ENCODE data around the gene SCFD1. TPM values are rescaled to one million over a fixed set of nuclear protein-coding genes. Genes with fewer than 3 reads are reported as not detected.
A peak's percentile ranks its signal among the peaks of the same experiment; 100 is the strongest.
"Not testable (repeated sequence)": the region's sequence is repeated elsewhere in the genome, so short reads cannot be mapped to it uniquely, and the experiment has no call there.

The SCFD1 gene
- total RNA-seq, 1 donor from 2014 or later, result 74.2 TPM

DNA sequence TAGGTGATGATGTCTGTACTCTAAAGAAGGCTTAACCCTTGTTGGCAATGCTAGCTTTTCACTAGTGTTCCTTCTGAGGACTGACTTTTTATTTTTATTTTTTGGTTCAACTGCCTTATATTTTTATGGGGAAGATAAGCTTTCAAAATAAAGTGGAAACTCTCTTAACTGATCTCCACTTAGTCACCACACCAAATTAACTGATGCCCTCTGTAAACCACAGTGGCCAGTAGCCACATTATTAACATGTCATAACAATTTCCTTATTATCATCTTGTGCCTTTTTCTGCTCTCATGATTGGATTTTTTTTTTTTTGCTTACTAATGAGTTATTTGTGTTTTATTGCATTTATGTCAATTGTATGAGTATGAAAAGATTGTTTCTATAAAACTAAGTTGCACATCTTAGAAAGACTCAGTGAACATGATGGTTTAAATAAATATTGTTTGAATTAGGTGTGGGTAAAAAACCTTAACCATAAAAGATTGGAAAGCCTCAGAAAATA is 56.9 kb downstream of the SCFD1 start:
- DNase-seq, result no peak

- DNase-seq, result no peak
Measured at GRCh38 chr14:30680036-30680435, 57.9 kb downstream of the SCFD1 start.

GRCh38 chr14:30680776-30681175 is 58.7 kb downstream of the SCFD1 start:
- not testable (repeated sequence) for DNase-seq

GRCh38 chr14:30681752-30682355 is 59.7 kb downstream of the SCFD1 start:
- peak; percentile 32 for DNase-seq

- DNase-seq, result peak; percentile 45
Measured at GRCh38 chr14:30690487-30691355, 68.6 kb downstream of the SCFD1 start.

DNA sequence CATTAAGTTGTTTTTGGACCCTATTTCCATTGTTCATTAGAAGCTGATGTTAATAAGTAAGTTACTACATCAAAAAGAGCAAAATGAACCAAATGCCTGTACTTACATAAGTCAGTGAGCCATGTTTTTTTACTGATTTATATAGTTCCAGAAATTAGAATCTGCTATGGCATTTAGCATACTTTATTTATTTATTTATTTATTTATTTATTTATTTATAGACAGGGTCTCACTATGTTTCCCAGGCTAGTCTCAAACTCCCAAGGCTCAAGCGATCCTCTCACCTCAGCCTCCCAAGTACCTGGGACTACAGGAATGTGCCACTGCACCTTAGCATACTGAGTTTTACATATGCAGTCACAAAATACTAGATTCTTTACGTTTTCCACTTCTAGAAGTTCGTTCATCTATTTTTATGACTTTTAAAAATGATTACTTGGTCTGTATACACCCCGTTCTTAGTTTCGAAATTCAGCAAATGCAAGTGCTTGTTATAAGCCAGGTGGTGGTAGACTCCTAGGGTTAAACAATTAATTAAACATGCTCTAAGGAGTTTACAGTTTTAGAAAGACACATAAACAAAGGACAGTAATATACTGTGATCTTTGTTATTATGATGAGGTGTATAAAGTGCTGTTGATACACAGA is 69.8 kb downstream of the SCFD1 start:
- DNase-seq, result no peak

GRCh38 chr14:30692669-30693068 is 70.5 kb downstream of the SCFD1 start:
- DNase-seq, result no peak

DNA sequence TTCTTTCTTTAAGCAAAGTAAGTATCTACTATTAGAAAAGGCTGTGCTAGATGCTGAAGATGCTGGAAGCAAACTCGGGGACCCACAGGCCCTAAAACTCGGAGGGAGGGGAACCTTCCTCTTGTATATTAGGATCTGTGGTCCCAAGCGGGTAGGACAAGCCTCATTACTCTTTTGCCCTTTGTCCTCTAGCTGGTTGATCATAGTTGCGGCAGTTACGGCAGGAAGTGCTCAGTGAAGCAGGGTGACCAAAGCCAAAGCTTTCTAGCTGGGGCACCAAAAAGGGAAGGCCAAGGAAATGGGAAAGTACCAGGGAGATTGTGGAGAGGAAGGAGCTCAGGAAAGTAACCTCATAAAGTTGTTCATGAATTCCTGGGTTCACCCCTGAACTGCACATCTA is 76.3 kb downstream of the SCFD1 start:
- no peak for DNase-seq

DNA sequence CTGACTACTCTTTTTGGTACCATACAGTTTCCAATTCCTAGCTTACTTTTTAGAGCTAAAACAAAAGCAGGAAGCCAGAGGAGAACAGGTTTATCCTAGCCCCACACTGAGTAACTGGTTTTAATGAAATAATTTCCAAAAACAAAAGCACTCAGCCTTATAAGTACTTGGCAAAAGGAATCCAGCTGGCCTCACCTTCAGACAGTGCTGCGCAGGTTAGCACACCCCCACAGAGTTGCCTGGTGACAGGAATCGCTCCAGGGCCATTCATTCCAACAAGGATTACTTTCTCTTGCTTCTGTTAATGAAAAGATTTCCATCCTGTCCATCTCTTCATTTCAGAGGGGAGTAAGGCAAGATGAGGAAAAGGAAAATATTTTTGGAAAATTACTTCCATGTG is 84.6 kb downstream of the SCFD1 start:
- DNase-seq, result peak; percentile 16

DNA sequence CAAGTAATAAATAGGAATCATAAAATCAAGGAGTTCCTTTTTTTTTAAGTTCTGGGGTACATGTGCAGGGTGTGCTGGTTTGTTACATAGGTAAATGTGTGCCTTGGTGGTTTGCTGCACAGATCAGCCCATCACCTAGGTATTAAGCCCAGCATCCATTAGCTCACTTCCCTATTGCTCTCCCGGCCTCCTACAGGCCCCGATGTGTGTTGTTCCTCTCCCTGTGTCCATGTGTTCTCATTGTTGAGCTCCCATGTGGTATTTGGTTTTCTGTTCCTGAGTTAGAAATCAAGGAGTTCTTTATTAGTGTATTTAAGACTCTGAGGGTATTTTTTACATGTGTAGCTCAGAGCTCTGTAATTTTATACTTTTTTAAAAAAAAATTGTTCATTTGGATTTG is 86.0 kb downstream of the SCFD1 start:
- DNase-seq, result no peak

DNA sequence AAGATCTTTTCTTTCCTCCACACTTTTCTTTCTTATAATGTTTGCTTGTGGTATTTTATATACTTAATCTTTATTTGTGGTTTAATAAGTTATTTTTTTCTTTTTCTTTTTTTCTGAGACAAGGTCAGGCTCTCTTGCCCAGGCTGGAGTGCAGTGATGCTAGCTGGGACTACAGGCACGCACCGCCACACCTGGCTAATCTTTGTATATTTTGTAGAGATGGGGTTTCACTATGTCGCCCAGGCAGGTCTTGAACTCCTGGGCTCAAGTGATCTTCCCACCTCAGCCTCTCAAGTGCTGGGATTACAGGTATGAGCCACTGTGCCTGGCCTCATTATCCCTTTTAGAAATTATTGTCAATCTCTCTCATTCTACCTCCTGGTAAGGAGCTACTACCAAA is 87.1 kb downstream of the SCFD1 start:
- DNase-seq, result no peak

DNA sequence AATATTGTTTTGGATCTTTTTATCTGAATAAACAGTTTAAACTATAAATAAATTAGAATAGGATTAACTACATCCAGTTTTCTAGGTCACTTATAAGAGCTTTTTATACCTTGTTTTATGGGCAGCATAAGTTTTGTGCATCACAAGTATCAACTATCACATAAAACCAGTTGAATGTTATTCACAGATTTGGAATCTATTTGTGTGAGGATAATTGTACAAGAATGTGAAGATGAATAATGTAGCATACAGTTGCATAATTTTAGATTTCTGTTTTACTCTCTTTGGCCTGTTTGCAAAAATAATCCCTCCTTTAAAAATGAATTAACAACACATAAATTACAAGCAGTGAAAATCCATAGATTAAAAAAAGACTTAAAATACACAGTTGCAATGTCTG is 88.8 kb downstream of the SCFD1 start:
- no peak for DNase-seq

DNA sequence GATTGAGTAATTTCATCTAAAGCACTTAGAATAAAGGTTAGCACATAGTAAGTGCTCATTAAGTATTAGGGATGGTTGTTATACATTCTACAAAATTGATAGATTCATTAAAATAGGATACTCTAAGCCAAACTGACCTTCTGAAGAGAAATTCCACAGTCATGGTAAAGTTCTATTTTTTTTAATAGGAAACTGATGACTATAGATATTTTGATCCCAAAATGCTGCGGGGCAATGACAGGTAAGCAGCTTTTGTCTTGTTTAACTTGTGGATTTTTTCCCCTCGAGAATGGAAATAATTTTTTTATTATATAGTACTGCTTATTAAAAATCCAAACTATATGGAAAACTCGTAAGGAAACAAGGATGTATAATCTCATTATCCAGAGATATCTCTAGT is 97.0 kb downstream of the SCFD1 start:
- no peak for DNase-seq

DNA sequence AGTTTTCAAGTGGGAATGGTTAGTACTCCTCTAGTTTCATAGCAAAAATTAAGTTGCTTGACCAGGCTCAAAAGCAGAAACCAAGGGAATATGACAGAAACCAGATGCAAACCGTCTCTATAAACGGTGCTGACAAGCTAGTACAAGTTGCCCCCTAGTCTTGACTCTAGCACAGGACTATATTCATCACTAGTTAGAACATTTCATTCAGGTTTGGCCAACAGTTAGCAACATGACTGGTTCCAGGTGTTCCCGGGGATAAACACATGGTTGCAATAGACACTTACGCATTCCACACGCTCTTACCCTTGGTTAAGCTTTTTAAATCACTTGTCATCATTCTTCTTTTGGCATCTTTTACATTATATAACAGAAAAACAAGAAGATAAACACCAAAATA is 103.6 kb downstream of the SCFD1 start:
- DNase-seq, result no peak

- no peak for DNase-seq
Measured at GRCh38 chr14:30728471-30728870, 106.4 kb downstream of the SCFD1 start.

GRCh38 chr14:30737916-30738315 is 115.8 kb downstream of the SCFD1 start:
- no peak for DNase-seq

GRCh38 chr14:30738978-30739377 is 116.9 kb downstream of the SCFD1 start:
- no peak for DNase-seq

GRCh38 chr14:30748343-30748742 is 126.2 kb downstream of the SCFD1 start:
- DNase-seq, result no peak

- DNase-seq, result peak; percentile 8
Measured at GRCh38 chr14:30751646-30752416, 129.7 kb downstream of the SCFD1 start.

GRCh38 chr14:30753452-30753851 is 131.3 kb downstream of the SCFD1 start:
- DNase-seq, result no peak

DNA sequence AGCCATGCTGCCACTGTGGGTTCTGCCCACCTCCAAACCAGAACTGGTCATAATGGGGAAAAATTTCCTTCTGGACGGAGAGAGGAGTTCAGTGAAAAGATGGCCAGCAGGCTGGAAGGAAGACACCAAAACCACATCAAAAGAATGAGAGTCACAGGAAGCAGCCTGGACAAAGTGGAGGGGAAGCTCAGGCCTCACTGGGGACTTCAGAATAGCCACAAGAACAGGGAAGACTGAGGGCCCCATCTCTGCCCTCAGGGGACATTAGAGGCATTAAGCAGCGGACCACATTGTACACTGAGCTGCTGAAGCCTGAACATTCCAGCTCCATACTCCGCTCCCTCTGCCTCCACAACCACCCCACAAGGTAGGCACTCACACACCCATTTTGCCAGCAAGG is 132.7 kb downstream of the SCFD1 start:
- no peak for DNase-seq

- no peak for DNase-seq
Measured at GRCh38 chr14:30756594-30756993, 134.5 kb downstream of the SCFD1 start.

DNA sequence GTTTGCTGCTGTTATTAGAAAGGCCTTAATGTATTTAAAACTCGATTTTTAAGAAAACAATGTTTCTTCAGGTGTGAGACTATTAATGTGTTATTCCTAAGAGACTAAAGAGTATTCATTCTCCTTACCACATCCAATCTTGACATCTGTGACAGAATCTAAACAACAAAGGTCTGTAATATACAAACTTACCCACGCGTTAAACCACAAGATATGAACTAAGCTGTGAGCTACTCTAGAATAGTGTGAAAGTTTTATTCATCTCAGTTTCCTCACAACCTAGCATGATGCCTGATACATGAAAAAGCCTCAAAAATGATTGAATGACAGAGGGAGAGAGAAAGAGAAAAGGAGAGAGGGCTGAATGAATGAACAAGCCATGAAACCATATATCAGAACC is 135.0 kb downstream of the SCFD1 start:
- no peak for DNase-seq
